DMS153 (cell line): ENCODE data around the gene SPIRE2.
"Not testable (repeated sequence)": the region's sequence is repeated elsewhere in the genome, so short reads cannot be mapped to it uniquely, and the experiment has no call there.

Experiments
- DNase-seq: peaks from one replicate; lab custom pipeline; 2025; lab: John Stamatoyannopoulos, UW

The SPIRE2 gene

DNA sequence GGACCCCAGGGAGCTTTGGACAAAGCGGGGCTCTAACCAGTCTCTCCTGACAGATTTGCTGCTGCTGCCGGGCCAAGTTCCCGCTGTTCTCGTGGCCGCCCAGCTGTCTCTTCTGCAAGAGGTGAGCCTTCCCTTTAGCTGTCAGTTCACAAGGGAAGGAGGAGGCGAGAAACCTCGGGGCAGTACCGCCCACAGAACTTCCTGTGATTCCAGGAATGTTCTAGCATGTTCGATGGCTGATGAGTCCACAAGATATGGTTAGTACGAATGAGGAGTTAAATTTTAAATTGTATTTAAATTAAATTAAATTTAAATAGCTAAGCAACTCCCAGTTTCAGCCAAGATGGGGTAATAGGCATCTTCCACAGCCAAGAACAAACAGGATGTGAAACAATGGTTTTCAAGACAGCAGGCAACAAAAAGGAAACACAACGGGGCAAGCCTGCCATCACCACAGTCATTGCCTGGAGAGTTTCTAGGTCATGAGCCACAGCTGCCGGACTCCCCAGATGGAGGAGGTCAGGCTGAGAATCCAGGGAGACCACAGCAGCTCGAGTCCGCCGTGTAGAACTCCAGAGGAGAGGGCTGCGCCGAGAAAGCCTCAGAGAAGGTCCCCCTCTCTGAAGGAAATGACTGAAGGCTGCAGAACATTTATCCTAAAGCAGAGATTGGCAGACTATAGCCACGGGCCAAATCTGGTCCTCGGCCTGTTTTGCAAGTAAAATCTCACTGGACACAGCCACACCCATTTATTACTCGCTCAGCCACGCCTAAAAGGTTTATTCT, 35.7 kb downstream of the SPIRE2 start:
- no peak for DNase-seq

DNA sequence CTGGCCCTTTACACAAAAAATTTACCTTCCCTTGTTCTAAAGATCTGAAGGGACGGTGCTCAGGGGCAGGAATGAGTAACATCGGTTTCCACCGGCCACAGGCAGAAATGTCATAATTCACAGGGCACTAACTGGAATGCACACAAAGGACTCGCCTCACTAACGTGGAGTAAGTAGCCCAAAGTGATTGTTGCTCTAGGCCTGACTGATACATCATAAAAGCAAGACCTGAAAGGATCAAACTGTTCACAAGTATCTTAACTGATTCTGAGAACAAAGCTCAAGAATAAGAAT, 36.2 kb downstream of the SPIRE2 start:
- no peak for DNase-seq

DNA sequence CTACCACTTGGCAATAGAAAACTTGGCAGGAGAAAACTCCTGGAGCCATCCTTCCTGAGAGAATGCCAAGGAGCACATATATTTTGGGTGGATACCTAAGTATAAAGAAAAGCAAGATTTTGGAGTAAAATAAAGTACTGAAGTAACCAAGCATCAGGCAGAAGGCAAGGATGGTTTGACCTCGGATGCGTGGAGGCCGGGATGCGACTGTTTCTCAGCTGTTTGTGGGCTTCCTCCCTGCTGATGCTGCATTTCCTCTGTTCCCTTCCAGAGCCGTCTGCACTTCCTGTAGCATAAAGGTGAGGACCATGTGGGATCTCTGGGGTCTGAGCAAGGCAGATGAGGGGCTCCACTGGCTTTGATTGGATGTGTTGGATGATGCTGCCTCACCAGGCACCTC, 39.6 kb downstream of the SPIRE2 start:
- no peak for DNase-seq

DNA sequence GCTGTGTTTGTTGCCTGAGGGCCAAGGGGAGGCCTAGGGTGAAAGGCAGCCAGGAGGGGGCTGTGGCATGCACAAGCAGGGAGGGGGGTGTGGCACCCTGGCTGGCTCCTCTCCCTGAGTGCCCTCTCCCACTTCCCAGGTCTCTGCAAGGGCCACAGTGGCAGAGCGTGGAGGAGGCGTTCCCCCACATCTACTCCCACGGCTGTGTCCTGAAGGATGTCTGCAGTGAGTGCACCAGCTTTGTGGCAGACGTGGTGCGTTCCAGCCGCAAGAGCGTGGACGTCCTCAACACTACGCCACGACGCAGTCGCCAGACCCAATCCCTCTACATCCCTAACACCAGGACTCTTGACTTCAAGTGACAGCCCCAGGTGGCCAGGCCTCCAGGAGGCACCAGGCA, 41.6 kb downstream of the SPIRE2 start:
- no peak for DNase-seq

DNA sequence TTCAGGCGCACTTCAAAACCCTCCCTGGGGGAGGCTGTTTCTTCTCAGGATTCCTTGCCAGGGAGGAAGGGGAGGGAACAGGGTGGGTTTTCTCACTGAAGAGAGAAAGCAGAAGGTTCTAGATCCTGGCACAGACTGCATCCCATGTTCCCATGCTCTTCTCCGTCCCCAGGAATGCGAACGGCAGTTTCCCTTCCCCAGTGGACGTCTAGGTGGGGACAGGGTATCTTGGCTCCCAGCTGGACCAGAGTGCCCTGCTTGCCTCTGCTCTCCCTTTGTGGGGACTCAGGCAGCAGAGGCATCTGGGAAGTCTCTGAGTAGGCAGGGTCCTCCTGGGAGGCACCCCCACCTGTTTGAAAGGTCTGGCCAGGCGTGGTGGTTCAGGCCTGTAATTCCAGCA, 42.2 kb downstream of the SPIRE2 start:
- DNase-seq = no peak

DNA sequence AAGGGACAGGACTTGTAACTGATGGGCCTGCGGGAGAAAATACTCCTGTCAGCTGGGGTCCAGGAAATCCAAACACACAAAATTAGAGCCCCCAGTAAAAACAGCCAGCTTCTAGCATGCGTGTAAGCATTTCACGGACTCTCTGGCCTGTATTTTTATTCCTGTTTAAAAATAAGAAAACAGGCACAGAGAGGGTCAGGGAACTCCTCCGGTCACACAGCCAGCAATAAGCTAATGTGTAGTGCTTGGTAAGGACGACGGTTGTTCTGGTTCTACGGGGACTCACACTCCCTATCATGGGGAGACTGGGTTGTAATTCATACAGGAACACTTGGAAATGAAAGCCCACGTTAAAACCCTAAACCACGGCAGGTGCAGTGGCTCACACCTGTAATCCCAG, 43.6 kb downstream of the SPIRE2 start:
- no peak for DNase-seq

DNA sequence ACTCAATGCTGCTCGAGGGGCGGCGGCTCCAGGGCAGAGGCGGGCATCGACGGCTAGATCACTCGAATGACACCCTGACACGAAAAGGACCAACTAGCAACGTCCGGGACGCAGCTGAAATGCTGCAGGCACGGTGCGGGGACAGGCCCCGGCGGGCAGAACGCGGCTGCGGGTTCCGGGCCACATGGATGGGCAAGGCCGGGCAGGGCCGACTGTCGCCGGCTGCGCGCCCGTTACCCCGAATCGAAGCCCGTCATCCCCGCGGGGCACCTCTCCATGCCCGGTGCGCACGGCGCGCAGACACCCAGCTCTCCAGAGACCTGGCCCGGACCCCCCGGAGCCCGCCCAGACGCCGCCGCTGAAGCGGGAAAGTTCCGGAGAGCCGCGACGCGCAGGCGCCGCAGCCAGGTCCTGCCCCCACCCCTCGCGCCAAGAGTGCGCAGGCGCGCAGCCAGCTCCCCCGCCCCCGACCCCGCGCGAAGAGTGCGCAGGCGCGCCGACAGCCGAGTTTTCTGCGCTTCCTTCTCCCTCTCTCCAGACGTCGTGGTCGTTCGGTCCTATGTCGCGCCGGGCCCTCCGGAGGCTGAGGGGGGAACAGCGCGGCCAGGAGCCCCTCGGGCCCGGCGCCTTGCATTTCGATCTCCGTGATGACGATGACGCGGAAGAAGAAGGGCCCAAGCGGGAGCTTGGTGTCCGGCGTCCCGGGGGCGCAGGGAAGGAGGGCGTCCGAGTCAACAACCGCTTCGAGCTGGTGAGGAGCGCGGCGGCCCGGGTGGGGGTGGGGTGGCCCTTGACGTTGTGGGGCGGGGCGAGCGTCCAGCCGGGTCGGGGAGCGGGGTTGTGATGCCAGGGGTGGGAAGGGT, 45.1 kb downstream of the SPIRE2 start, which contains the start of gene TCF25:
Gene TCF25 (plus strand): TSS at position 484 of the 863 bp plus-strand sequence. CDS start 76 bp downstream, at position 560.
- DNase-seq = peak; percentile 71

DNA sequence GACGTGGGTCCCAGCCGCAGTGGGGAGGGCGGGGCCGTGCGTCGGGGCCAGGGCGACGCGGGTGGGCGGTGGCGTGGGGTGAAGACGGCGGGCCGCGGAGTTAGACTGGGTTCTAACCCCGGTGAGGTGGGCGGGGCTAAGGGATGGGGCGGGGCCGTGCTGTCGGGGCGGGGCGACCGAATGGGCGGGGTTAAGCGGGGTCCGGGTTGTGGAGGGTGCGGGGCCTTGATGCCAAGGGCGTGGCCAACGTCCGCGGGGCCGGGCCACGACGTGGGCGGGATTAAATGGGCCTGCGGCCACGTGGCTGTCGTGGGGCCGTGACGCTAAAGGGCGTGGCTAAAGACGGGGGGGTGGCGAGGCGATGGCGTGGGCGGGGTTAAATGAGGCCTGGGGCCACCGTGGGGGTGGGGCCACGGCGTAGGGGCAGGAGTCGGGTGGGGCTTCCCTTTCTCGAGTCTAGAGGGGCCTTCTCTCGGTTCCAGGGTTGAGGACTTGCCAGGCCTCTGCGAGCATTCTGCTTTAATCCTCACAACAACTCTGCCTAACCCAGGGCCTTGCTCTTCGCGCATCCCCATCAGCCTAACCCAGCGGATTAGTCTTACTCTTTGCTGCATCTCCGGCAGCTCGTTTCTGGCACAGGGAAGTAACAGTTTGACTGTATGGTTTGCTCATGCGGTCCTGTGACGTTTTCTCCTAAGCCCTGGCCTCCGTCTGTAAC, 45.9 kb downstream of the SPIRE2 start:
- DNase-seq = peak; percentile 83

DNA sequence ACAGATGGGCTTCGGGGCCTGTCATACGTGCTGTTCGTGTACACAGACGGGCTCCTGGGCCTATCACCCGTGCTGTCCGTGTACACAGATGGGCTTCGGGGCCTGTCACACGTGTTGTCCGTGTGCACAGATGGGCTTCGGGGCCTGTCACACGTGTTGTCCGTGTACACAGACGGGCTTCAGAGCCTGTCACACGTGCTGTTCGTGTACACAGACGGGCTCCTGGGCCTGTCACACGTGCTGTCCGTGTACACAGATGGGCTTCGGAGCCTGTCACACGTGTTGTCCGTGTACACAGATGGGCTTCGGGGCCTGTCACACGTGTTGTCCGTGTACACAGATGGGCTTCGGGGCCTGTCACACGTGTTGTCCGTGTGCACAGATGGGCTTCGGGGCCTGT, 50.8 kb downstream of the SPIRE2 start:
- DNase-seq = not testable (repeated sequence)

DNA sequence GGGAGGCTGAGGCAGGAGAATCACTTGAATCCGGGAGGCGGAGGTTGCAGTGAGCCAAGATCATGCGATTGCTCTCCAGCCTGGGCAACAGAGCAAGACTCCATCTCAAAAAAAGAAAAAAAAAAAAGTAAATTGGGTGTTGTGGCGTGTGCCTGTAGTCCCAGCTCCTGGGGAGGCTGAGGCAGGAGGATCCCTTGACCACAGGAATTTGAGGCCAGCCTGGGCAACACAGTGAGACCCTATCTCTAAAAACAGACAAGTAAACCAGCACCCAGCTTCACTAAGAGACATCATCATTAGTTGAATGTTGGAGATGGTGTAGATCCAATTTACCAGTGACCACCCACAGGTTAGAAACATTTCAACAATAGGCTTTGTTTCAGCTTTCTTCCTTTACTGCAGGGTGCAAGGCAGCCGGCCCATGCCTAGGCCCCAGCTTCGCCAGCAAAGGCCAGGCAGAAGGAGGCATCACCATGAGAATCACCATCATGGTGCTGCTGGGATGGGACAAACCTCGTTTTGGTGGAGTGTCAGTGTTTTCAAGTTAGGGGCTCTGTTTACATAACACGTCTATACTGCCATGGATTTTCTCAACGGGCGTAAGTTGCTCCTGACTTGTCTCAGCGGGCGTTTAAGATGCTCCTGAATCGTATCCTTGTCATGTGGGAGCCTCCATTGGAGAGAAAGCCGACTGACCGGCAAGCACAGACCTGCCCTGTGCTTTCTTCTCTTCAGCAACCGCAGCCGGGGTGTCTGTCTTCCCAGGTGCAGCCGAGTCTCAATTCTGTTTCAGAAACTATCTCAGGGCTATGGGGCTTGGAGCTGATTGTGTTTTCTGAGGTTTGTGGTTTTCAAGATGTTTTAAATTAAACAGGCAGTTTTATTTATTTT, 52.4 kb downstream of the SPIRE2 start:
- no peak for DNase-seq

DNA sequence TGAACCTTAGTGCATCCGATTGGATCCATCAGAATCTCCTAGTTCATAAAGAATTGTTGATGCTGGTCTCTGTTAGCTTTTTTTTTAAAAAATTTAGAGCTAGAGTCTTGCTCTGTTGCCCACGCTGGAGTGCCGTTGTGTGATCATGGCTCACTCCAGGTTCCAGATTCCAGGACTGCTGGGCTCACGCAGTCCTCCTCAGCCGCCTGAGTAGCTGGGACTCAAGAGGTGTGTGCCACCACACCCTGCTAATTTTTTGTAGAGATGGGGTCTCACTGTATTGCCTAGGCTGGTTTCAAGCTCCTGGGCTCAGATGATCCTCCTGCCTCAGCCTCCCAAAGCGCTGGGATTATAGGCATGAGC, 53.1 kb downstream of the SPIRE2 start:
- DNase-seq = no peak

DNA sequence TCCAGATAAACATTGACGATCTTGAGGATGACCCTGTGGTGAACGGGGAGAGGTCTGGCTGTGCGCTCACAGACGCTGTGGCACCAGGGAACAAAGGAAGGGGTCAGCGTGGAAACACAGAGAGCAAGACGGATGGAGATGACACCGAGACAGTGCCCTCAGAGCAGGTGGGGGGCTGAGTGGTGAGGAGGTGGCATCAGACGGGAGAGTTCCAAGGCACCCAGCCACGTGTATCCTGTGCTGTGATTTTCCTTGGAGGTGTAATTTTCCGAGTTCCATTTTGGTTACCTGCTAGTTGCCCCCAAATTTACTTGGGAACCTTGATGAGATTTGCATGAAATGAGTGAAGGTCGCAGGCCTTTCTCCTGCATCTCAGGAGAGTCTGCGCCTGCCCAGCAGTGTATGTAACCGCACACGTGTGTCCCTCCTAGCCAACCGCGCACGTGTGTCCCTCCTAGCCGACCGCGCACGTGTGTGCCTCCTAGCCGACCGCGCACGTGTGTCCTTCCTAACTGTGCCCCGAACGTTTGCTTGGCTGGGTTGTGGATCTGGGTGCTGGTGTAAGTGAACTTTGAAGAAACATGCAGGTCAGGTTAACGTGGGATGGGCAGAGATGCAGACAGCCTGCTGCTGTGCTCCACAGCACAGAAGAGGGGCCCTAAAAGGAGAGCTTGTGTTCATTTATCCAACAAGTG, 55.2 kb downstream of the SPIRE2 start:
- no peak for DNase-seq

DNA sequence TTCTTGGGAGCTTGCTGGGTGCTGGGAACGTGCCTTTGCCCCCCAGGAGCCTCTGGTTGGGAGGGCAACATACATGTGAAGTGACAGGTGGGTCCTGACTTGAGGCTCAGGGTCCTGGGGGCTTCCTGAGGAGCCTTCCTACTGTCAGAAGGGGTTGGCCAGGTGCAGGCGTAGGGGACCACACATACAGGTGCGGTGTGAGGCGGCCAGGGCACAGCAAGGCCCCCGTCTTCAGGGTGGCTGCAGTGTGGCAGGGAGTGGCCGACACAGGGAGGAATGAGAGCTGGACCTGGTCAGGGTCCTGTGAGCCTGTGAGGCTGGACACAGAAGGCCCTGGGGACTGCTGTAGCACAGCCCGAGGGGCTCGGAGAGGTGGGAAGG, 55.8 kb downstream of the SPIRE2 start:
- no peak for DNase-seq

DNA sequence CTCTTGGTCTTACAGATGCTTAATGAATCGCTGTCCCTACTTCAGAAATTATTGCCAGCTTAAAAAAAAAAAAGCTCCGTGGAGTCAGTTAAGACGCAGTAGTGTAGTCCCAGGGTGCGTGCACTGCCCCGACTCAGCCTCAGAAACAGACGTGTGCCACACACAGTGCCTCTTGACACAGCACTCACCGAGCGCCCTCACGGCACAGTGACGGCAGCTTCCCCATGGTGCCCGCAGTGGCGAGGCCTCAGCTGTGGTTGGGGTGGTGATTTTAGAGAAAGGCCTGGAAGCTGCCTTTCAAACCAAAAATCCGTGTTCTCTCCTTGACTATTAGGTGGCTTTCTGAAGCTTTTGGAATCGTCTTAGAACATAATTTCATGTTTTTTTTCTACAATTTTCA, 59.0 kb downstream of the SPIRE2 start:
- DNase-seq = no peak

DNA sequence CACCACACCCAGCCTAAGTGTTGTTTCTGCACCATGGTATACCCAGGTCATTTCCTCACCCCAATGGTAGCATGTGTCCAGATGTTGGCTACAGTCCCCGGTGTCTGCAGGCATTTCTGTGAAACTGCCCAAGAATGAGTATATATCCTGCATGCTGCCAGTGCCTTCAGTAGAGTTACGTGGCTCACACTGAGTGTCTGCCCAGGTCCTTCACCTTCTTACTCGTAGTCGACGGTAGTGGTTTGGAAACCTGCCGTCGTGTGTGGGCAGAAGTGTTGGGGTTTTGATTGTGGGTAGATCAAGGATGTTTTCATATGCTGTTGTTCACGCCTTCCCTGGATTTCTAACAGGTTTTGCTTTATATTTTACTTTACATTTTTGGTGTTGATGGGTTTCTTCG, 61.9 kb downstream of the SPIRE2 start:
- no peak for DNase-seq

DNA sequence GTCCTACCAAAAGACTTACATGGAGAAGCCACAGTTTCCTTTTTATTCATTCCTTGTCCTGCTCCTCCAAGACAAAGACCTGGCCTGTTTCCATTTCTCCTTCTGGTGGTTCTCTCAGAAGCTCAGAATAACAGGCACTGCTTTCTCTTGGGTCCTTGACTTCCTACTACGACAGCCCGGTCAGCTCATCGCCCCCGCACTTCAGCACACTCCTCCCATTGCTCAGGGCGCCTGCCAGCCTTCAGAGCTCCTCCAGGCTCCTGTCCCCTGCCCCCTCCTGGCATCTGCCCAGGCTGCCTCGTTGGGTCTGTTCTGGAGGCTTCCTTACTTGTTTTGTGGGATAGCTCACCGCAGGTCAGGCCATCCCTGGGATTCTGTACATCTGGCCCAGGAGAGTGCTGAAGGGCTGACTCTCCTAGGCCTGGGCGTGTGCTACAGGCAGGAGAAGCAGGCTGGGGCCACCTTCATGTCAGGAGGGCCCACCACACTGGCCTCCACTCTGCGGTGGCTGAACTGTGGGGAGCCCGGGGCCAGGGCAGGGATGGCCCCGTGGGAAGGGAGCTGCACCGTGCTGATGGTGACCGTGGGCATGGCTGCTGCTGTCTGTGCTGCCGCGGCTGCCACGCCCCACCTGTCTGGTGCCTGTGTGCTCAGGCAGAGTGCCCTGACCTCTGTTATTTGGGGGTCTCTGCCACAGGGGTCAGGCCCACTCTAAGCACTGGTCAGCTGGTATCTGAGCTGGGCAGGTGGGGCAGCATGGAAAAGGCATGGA, 62.8 kb downstream of the SPIRE2 start:
- no peak for DNase-seq

DNA sequence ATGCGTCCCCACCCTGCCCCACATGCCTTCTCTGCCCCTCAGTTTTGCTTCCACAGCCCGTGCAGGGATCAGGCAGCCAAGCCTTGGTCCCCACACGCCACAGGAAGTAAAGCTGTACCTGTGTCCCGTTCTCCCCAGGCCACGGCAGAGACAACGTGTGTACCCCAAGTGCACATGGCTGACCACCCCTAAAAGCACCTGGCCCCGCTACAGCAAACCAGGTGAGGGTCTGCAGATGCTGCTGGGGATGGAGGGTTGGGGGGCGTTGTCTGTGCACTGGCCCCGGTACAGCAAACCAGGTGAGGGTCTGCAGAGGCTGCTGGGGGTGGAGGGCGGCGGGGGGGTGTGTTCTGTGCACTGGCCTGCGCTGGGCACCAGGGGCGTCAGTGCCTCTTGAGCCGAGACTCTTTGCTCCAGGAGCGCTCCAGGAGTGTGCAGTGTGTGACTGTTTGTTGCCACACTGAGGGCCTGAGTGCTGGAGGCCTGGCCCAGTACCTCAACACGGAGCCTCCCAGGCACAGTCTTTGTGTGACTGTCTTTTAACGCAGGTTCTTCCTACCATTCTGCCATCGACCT, 63.9 kb downstream of the SPIRE2 start:
- DNase-seq = no peak

DNA sequence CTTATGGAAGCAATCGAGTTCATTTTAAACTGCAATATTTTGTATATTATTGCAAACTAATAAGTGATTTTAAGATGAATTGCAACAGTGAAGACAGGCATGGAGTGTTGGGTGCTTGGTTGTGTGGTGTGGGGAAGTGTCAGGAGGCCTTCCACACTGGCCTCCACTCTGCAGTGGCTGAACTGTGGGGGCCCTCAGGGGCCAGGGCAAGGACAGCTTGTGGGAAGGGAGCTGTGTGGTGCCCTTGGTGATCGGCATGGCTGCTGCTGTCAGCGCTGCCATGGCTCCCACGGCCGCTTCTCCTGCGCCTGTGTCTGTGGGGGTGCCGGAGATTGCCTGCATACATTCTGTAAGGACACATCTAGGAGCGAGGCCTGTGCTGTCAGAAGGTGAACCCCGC, 64.4 kb downstream of the SPIRE2 start:
- DNase-seq = no peak

DNA sequence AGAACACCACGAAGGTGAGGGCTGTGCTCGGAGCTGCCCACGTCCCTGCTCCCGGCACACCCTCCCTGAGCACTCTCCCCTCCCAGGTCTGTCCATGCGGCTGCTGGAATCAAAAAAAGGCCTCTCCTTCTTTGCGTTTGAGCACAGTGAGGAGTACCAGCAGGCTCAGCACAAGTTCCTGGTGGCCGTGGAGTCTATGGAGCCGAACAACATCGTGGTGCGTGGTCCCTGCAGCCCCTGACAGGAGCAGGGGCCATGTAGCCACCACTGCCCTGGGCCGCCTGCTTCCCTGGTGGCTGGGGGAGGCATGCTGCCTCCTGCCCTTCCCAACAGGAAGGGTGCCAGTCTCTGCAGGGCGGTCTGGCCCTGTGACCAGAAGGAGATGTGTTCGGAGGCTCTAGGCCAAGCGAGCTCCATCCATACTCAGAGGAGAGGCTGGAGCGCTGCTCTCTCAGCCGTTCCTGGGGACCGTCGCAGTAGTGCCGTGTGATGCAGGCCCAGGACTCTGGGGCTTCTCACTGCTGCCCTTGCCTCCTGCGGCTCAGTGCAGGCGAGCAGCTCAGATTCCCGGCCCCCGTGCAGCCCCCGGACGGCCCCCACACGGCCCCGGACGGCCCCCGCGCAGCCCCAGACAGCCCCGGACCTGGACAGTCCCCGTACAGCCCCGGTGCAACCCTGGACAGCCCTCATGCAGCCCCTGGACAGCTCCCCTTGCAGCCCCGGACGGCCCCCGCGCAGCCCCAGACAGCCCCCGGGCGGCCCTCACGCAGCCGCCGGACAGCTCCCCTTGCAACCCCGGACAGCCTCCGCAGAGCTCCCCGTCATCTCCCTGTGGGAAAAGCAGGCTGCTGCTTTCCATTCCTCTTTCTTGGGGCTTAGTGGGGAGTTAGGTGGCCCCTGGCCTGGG, 65.6 kb downstream of the SPIRE2 start:
- no peak for DNase-seq
